NCI-H524 (cell line): ENCODE data around the gene HHATL.

Experiments used
- DNase-seq, 2 experiments: peaks; one replicate each; lab custom pipeline; 2025; lab: John Stamatoyannopoulos, UW

Gene HHATL

GRCh38 chr3:42702066-42702951 lies at the start of gene HHATL:
Gene HHATL, minus strand, starts transcription at chr3:42702798. Its CDS starts 1,972 bp downstream, at chr3:42700826.
- no peak for DNase-seq

- no peak for DNase-seq
Observed at GRCh38 chr3:42751609-42752008, 49.0 kb upstream of the HHATL start.

GRCh38 chr3:42750834-42751233 lies 48.2 kb upstream of the HHATL start:
- DNase-seq: no peak

GRCh38 chr3:42749753-42750231 lies 47.2 kb upstream of the HHATL start:
- DNase-seq: peak in 1 of 2 experiments; percentile 12

GRCh38 chr3:42749025-42749752 lies 46.6 kb upstream of the HHATL start:
- no peak for DNase-seq

- DNase-seq: no peak
Observed at GRCh38 chr3:42747581-42747980, 45.0 kb upstream of the HHATL start.

GRCh38 chr3:42746455-42747450 lies 44.2 kb upstream of the HHATL start:
- DNase-seq: no peak

GRCh38 chr3:42745776-42746454 lies 43.3 kb upstream of the HHATL start:
- DNase-seq: no peak

- DNase-seq: no peak
Observed at GRCh38 chr3:42745291-42745745, 42.7 kb upstream of the HHATL start.

GRCh38 chr3:42743204-42743995 lies 40.8 kb upstream of the HHATL start:
- DNase-seq: no peak

- no peak for DNase-seq
Observed at GRCh38 chr3:42742688-42743087, 40.1 kb upstream of the HHATL start.

- no peak for DNase-seq
Observed at GRCh38 chr3:42742259-42742658, 39.7 kb upstream of the HHATL start.

- DNase-seq: no peak
Observed at GRCh38 chr3:42741796-42742195, 39.2 kb upstream of the HHATL start.

GRCh38 chr3:42739401-42740158 lies 37.0 kb upstream of the HHATL start:
- no peak for DNase-seq

GRCh38 chr3:42736531-42736930 lies 33.9 kb upstream of the HHATL start:
- no peak for DNase-seq

GRCh38 chr3:42736081-42736480 lies 33.5 kb upstream of the HHATL start:
- DNase-seq: no peak

- no peak for DNase-seq
Observed at GRCh38 chr3:42735615-42736014, 33.0 kb upstream of the HHATL start.

- no peak for DNase-seq
Observed at GRCh38 chr3:42735019-42735418, 32.4 kb upstream of the HHATL start.

GRCh38 chr3:42734263-42734860 lies 31.8 kb upstream of the HHATL start:
- no peak for DNase-seq
